ENCODE results near the gene LRIG1.

DNA sequence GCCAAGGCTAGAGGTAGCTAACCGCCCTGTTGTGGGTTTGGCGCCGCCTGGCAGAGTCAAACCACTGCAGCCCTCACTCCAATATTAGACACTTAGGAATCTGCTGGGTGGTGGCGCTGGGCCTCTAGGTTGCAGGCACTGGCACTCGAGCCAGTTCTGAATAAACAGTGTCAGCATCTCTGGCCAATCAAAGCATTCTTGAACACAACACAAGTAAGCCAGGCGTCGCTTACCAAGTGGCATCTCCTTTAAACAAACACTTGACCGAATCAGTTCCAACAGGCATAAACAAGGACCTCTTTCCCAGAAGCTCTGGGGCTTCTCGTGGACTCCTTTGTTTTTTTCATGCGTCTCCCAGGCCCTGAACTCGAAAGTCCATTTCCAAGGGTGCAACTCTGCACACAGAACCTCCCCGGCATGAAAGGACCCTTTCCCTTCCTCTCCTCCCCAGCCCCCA lies 82.3 kb downstream of the LRIG1 start:
- TF ChIP-seq, protein P1, sequence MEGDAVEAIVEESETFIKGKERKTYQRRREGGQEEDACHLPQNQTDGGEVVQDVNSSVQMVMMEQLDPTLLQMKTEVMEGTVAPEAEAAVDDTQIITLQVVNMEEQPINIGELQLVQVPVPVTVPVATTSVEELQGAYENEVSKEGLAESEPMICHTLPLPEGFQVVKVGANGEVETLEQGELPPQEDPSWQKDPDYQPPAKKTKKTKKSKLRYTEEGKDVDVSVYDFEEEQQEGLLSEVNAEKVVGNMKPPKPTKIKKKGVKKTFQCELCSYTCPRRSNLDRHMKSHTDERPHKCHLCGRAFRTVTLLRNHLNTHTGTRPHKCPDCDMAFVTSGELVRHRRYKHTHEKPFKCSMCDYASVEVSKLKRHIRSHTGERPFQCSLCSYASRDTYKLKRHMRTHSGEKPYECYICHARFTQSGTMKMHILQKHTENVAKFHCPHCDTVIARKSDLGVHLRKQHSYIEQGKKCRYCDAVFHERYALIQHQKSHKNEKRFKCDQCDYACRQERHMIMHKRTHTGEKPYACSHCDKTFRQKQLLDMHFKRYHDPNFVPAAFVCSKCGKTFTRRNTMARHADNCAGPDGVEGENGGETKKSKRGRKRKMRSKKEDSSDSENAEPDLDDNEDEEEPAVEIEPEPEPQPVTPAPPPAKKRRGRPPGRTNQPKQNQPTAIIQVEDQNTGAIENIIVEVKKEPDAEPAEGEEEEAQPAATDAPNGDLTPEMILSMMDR (conservative IDR thresholded peaks at IDR 0.05; ENCODE audit: low read depth, low read length), result no peak
- TF ChIP-seq EZH2 (IDR thresholded peaks at IDR 0.05; ENCODE audit: low read length, unreplicated experiment), result no peak

Data from PC-3 (cell line).